GM19468 (cell line): ENCODE measurements around the gene GFRA1.
"Not testable (repeated sequence)": the region's sequence is repeated elsewhere in the genome, so short reads cannot be mapped to it uniquely, and the experiment has no call there.

Experiments used
- ATAC-seq: cut with Tn5 transposase; IDR thresholded peaks from one replicate; pipeline ENCODE4 v1.9.1; 2021; ENCODE audit warnings: mild to moderate bottlenecking, moderate library complexity, moderate number of reproducible peaks; ENCODE audit not compliant: unreplicated experiment; ENCODE audit errors: extremely low read depth

GFRA1 gene

DNA sequence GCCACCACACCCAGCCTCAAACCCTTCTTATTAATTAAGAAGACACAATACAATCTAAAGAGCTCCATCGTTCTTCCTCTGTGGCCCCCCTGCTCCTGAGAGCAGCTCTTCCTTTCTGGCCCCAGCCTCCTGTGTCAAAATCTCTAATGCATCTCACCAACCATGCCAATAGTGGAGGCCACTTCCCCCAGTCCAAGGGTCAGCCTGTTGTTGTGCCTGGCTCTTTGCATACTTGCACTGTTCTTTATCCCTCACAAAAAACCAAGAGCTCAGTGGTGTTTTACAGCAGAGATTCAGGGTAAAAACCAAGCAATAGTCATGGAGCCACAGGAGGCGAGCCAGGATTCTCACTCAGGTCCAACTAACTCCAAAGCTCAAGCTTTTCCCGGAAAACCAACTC lies 190.2 kb downstream of the GFRA1 start:
- ATAC-seq, result no peak

DNA sequence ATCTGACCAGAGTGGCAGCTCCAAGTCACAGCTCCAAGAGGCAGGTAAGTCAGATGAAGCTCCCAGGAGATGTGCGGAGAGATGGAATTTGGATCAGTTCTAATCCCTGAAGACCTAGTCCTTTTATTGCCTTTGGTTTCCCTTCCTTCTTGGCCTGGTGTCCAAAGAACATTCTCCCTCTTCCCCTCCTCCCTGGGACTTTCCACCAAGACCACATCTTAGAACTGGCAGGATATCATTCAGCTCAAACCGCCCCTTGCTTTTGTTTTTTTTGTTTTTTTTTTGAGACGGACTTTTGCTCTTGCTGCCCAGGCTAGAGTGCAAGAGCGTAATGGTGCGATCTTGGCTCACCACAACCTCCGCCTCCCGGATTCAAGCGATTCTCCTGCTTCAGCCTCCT lies 190.8 kb downstream of the GFRA1 start:
- ATAC-seq, result no peak

GRCh38 chr10:116080553-116080952 lies 192.5 kb downstream of the GFRA1 start:
- no peak for ATAC-seq

DNA sequence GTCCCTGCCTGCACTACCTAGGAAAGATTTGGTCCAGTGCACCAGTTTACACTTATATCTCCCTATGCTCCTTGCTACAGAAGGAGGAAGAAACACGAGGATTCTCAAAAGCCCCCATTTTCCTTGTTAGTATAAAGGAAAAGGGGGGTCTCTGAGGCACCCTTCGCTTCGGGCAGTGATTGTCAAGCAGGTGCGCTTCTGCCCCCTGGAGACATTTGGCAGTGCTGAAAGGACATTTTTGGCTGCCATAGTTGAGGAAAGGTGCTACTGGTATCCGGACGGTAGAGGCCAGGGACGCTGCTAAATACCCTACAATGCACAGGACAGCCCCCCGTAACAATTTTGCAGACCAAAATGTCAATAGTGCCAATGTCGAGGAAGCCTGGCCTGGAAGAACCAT lies 193.7 kb downstream of the GFRA1 start:
- no peak for ATAC-seq

DNA sequence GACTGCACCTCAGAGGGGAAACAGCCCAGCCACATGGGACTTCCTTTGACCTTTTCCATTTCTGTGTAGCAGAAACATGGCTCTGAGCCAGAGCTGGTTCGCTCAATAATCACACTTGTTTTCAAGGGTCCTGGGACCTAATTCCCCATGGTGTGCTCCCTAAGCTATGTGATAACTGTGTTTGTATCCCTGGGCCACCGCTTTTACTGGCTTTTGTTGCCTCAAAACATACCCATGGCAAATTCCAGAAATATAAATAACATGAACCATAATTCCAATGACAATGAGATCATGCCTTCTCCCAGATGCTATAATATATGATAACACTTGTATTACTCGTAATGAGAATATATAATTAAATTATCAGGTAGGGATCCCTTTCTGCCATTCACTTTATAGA lies 196.4 kb downstream of the GFRA1 start:
- no peak for ATAC-seq

DNA sequence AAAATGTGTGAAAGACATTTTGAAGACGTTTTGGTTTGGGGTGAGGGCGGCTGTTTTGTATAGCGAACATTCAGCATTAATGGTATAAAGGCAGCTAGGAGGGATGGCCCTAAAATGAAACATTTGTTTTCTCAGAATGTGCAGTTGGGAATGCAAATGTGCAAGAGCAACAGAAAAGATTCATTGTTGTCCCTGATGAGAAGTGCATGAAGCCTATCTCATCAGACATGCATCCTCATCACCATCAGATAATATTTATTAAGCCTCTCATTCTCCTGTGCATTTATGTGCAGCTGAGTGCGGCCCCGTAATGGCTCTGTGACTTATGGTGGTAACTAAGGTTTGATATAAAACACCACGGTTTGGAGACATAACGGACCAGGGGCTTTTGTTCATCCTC lies 199.5 kb downstream of the GFRA1 start:
- ATAC-seq, result no peak

DNA sequence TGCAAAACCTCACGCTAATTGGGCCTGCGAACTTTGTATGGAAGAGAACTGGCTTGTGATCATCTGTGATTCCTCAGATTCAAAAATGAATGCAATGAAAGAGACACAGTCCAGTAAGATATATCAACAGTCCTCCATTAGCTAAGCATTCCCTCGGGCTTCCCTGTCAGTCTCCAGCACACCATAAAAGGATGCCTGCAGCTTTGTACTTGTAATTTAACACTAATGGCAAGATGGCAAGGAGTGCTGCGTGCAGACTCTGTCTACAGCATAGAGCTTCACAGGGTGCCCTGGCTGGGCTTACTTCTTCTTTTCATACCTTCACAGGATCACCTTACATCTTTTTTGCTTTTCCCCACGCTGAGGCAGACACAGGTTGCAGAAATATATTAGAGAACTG lies 200.0 kb downstream of the GFRA1 start:
- no peak for ATAC-seq

GRCh38 chr10:116071453-116072148 lies 201.4 kb downstream of the GFRA1 start:
- no peak for ATAC-seq

- ATAC-seq, result no peak
Observed at GRCh38 chr10:116070743-116071320, 202.2 kb downstream of the GFRA1 start.

DNA sequence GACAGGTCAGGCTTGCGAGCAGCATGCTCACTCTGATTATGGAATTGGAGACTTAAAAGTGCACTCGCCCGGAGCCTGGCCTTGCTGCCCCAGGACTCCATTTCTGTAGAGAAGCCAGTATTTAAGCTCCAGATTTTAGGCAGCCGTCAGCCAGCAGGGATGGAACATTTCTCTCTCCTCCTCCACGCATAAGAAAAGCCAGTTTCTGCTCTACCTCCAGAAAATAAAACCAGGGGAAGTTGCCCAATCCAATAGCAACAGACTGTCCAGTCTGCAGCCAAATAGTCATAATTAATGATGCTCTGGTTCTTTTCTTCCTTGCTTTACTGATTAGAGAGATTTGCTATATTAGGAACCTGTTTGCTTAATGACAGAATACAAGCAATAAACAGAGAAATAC lies 203.2 kb downstream of the GFRA1 start:
- ATAC-seq, result no peak

DNA sequence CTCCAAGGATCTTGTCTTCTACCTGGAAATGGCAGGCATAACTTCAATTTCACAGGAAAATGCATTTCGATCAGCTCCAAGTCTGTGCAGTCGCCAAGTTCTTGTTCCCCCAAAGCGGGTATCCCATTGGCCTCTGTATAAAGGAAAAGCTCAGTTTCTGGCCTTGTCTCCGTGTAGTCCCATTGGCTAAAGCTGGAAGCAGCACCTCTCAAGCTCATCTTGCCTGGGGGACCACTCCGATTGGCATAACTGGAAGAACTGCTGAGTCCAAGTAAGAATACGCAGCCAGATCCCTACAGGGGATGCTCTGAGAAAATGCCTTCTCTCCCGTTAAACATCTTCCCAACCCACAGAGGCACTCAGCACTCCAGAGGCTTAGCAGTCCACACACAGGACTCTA lies 205.2 kb downstream of the GFRA1 start:
- no peak for ATAC-seq

GRCh38 chr10:116063107-116063506 lies 209.9 kb downstream of the GFRA1 start:
- no peak for ATAC-seq

GRCh38 chr10:116060864-116061263 lies 212.1 kb downstream of the GFRA1 start:
- no peak for ATAC-seq

DNA sequence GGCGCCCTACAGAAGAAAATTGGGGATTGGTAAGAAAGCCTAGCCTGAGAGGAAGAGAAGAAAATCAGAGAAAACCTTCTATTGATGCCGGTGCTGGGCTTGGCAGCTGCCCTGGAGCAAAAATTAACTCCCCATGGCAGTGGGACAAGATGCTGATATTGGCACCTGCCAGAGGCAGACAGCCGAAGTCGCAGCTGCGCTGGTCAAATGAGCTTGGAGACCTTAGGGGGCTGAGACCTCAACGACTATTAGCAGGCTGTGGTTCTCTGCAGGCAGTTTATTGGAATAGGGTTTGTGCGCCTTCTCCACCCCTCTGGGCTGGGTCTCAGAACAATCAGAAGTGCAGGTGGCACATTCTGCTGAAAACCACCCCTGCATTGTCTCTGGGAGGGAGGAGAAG lies 213.7 kb downstream of the GFRA1 start:
- ATAC-seq, result no peak

DNA sequence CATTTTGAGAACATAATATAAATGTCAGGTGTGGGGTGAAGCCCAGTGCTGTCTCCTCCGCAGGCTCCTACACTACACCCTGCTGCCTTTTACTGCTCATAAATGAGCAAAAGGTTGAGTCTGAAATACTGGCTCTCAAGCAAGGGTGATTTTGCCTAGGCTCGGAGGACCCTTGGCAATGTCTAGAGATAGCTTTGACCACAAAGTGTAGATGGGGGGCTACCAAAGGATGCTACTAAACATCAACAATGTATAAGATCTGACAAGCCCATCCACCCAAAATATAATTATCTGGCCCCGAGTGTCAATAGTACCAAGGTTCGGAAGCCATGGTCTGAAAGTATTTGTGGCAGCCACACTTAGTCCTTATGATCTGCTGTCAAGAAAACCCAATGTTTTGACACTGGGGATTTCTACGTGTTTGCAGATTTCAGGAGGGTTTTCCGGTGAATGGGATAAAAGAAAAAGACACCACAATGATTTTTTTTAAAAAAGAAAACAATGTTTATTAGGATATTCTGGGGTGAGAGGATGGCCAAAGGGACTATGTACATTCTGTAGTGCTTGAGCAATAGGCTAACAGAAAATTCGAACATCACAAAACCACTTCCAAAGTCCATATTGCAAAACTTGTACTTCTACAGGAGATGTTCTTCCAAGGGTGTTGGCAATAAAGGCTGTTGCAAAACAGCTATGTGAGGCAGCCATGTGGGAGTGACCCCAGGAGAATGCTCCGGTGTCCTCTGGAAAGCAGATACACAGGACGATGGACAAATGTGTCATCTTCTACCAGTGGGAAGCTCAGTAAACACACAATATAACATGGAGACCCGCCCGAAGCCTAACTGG lies 216.3 kb downstream of the GFRA1 start:
- no peak for ATAC-seq

DNA sequence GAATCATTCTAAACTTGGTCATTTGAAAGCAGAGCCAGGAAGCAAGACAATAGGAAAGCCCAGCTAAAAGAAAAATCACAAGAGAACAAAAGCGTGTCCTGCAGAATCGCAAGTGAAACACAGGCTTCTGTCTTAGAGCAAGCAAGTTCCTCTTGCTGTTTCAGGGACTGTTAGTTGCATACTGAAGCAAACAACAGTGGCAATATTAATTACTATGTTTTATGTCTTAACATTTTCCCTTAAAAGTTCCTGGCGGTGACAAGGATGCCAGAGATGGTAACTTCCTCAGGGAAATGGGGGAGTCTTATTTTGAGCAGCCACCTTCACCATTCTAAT lies 217.1 kb downstream of the GFRA1 start:
- ATAC-seq, result no peak

GRCh38 chr10:116055252-116055916 lies 217.6 kb downstream of the GFRA1 start:
- no peak for ATAC-seq

GRCh38 chr10:116053910-116054309 lies 219.1 kb downstream of the GFRA1 start:
- no peak for ATAC-seq

DNA sequence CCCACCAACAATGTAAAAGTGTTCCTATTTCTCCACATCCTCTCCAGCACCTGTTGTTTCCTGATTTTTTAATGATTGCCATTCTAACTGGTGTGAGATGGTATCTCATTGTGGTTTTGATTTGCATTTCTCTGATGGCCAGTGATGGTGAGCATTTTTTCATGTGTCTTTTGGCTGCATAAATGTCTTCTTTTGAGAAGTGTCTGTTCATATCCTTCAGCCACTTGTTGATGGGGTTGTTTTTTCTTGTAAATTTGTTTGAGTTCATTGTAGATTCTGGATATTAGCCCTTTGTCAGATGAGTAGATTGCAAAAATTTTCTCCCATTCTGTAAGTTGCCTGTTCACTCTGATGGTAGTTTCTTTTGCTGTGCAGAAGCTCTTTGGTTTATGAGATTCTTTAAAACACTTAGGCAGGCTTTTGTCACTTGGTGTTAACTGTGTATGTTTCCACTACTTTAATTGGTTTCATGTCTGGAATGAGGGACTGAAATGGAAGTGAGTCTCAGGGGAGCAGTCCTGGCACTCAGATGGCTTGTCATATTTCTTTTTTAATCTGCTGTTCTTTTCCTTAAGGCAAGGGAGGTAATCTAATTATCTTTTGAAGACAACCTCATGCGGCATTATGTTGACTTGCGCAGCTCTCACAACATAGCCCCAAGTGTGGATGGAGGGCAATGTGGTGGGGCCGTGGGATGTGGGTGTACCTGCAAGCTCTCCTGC lies 219.8 kb downstream of the GFRA1 start:
- not testable (repeated sequence) for ATAC-seq

DNA sequence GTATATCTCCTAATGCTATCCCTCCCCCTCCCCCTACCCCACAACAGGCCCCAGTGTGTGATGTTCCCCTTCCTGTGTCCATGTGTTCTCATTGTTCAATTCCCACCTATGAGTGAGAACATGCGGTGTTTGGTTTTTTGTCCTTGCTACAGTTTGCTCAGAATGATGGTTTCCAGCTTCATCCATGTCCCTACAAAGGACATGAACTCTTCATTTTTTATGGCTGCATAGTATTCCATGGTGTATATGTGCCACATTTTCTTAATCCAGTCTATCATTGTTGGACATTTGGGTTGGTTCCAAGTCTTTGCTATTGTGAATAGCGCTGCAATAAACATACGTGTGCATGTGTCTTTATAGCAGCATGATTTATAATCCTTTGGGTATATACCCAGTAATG lies 220.5 kb downstream of the GFRA1 start:
- not testable (repeated sequence) for ATAC-seq
